ENCODE measurements around the gene FAT1.
"Not testable (repeated sequence)": the region's sequence is repeated elsewhere in the genome, so short reads cannot be mapped to it uniquely, and the experiment has no call there.

The FAT1 gene

DNA sequence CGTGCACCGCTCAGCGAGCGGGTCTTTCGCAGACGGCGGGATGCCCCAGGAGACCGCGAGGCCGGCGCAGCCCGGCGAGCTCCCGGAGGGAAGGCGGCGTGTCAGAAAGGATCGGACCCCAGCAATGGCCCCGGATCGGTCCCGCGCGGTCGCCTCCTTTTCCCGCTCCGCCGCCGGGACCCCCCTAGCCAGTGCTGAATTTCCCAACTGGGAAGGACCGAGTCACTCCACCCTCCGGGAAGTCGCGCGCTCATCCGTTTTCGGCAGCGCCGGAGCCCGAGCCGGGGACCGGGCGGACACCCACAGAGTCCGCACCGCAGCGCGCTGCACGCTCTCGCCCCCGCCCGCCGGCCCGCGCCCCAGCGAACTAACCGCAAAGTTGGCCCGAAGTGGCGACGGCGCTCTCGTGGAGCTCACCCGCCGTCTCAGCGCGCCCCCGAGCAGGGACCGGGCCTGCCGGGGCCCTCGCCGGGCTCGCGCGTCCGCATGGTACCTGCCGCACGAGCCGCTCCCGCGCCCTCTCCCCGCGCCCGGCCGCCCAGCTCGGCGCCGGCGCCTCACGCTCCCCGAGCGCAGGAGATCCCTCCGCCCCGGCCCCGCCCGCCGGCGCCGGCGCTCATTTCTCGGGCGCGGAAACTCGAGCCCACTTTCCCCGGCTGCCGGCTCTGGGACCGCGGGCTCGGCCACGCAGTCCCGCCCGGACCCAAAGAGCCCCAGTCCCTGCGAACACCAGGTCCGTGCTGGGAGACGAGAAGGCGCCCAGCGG is at the start of gene FAT1:
FAT1 (minus strand) TSS at position 565 of the 766 bp plus-strand sequence. CDS start 14,029 bp downstream, outside the sequence.
- in situ Hi-C loops (cut with HindIII; ENCODE audit: low sequenced_read_pairs), result no loop called here

- in situ Hi-C loops (cut with HindIII; ENCODE audit: low sequenced_read_pairs), result no loop called here
These were observed 49.4 kb upstream of the FAT1 start for GRCh38 chr4:186772936-186773487.

GRCh38 chr4:186771624-186772023 is 48.0 kb upstream of the FAT1 start:
- in situ Hi-C loops (cut with HindIII; ENCODE audit: low sequenced_read_pairs), result no loop called here

DNA sequence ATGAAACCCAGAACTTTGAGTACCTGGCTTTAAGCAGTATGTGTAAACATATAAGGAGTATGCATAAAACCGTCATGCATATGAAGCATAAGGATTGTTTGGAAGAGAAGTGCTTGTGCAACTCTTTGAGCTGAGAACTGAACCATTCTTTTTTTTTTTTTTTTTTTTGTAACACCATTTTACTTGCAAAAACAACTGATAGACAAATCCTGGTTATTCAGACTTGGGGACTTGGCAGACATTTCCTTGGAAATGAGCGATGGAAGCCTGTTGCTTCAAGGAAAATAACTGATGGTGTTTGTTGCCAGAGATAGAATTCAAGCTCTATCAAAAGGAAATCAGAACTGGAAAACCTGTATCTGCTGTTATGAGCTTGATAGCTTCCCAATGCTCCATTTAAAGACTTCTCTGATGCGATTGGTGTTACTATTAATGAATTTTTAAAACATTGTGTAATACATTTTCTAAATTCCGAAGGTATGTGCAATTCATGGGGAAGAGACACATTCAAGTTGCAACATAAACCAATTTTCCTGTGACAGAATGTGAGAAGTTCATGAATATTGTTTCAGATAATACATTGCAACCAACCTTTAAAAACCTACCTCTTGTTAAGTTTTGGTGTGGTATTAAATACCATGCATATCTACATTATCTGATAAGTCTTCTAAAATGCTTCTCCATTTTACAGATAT is 47.0 kb upstream of the FAT1 start:
- in situ Hi-C loops (cut with HindIII; ENCODE audit: low sequenced_read_pairs), result no loop called here

DNA sequence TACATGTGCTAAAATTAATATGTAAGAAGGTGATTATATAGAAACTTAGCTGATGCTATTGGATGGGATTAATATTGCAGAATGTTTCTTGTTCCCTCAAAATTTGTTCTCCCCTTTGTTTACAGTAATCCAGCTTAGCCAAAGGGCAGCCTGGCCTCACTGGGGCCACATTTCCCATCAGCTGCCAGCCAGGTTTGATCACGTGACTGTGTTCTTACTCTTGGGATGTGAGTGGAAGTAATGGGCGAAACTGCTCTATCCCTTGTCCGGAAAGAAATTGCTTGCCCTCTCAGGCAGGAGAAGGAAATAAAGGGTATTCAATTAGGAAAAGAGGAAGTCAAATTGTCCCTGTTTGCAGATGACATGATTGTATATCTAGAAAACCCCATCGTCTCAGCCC is 44.1 kb upstream of the FAT1 start:
- in situ Hi-C loops (cut with HindIII; ENCODE audit: low sequenced_read_pairs), result no loop called here

DNA sequence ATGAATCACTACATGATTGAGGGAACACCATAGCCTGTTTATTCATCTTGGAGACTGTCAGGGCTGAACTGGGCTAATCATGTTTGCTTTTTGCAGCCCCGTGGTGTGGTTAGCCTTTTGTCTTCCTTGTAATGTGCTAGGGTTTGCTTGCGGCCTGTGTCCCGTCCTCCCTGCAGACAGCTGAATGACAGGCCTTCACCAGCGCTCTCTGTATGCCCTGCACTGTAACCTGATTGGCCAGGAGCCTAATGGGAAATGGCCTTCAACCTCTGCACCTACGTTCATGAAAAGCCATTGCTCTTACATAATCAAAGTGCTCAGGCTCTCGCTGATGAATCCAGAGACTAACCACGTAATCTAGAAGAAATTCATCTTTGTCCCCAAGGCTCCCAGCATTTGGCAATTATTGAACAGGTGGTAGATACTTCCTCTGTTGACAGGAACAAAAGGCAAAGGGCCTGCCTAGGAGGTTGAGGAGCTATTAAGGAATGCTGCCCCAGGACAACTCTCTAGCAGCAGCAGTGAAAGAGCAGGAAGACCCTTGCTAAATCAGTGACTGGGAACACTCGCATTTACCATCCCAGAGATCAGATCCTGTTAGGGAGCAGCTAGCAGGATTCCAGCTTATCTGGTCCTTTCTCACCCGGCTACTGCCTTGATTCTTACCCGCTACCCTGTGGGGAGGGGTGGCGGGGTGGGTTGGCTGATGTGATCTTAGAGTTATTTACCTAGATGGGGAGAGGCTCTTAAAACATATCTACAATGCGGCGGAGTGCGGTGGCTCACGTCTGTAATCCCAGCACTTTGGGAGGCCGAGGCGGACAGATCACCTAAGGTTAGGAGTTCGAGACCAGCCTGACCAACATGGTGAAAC is 42.3 kb upstream of the FAT1 start:
- in situ Hi-C loops (cut with HindIII; ENCODE audit: low sequenced_read_pairs), result no loop called here

GRCh38 chr4:186765138-186765537 is 41.5 kb upstream of the FAT1 start:
- in situ Hi-C loops (cut with HindIII; ENCODE audit: low sequenced_read_pairs), result no loop called here

DNA sequence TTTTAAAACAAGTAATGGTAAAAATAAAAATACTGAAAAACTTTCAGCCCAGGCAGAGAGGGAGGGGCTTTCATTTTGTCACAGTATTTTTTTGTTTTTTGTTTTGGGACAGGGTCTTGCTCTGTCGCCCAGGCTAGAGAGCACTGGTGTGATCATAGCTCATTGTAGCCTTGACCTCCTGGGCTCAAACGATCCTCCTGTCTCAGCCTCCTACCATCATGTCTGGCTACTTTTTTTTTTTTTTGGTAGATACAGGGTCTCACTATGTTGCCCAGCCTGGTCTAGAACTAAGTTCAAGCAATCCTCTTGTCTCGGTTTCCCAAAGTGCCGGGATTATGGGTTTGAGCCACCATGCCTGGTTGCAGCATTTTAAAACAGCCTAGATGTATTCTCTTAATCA is 40.8 kb upstream of the FAT1 start:
- in situ Hi-C loops (cut with HindIII; ENCODE audit: low sequenced_read_pairs), result no loop called here

- in situ Hi-C loops (cut with HindIII; ENCODE audit: low sequenced_read_pairs), result no loop called here
These were observed 39.2 kb upstream of the FAT1 start for GRCh38 chr4:186762865-186763264.

DNA sequence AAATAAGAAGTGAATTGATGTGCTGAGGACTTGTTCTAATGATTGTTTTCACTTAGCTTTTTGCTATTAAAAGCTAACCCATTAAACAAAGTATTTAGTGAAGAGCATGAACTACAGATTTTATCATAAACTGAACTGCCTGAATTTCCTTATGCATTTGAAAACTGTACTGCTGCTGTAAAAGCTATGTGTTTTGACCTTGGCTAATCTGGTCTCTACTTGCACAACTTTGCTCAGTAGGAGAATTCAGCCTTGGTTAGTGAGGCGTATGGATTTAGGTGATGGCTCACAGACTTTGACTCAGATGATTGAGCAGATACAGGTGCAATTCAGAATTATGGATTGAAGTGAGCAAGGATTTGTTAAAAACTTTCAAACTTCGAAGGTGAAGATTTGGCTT is 38.7 kb upstream of the FAT1 start:
- in situ Hi-C loops (cut with HindIII; ENCODE audit: low sequenced_read_pairs), result no loop called here

DNA sequence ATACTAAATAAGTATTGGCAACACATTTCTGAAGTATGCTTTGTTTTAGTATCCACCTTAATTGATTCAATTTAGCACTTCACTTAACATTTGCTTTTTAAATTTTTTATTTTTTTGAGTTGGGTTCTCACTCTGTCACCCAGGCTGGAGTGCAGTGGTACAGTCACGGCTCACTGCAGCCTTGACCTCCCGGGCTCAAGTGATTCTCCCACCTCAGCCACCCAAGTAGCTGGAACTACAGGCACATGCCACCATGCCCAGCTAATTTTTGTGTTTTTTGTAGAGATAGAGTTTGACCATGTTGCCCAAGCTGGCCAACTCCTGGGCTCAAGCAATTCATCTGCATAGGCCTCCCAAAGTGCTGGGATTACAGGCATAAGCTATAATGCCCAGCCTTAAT is 38.3 kb upstream of the FAT1 start:
- in situ Hi-C loops (cut with HindIII; ENCODE audit: low sequenced_read_pairs), result not testable (repeated sequence)

GRCh38 chr4:186761393-186761792 is 37.7 kb upstream of the FAT1 start:
- in situ Hi-C loops (cut with HindIII; ENCODE audit: low sequenced_read_pairs), result no loop called here

DNA sequence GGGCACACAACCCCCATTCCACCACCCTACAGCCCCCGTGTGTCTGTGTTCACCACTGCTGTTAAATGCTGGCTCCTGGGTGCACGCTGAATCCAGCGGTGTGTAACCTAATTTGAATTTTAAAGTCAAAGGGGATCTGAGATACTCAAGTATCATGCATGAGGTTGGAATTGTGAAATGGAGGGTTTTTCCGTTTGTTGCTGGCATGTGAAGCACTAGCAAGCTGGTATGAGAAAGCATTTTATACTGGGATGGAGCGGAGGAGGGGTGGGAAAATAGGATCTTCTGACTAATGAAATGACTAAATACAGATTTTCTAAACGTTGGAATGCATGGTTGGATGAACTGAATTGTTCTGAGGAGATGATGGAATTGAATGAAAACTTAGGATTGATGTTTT is 36.9 kb upstream of the FAT1 start:
- in situ Hi-C loops (cut with HindIII; ENCODE audit: low sequenced_read_pairs), result no loop called here

- in situ Hi-C loops (cut with HindIII; ENCODE audit: low sequenced_read_pairs), result loop anchor here (5.0 to 10.0 kb wide), 2 partner anchors 32 to 825 kb away; no protein-coding TSS in a partner anchor
These were observed 36.3 kb upstream of the FAT1 start for GRCh38 chr4:186759990-186760389.

GRCh38 chr4:186758929-186759682 is 35.5 kb upstream of the FAT1 start:
- in situ Hi-C loops (cut with HindIII; ENCODE audit: low sequenced_read_pairs), result loop anchor here (5.0 to 10.0 kb wide), 2 partner anchors 33 to 826 kb away; no protein-coding TSS in a partner anchor

DNA sequence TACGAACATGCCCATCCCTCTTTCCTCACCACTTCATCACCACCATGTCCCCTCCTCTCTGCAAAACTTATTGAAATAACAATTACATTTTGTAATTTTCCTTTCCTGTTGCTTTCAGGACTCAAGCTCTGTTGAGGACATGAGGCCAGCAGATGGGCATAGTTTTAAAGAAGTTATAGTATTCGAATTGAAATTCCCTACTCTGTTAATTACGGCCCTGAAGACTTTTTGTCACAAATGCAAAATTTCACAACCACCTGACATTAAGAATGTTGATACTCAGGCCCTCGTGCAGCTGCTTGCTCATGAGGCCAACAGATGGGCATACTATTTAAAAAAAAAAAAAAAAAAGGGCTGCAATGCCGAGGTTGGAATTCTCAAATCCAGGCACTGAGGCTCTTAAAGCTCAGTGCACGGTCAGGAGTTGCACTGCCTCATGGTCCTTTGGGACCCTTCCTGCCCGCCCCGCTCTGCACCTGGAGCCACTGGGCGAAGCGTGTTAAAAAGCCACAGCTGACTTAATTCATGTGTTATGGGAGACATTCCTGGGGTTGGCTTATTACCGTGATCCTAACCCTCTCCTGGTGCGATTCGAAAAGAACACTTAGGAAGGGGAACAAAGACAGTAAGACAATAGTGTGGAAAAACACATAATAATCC is 34.2 kb upstream of the FAT1 start:
- in situ Hi-C loops (cut with HindIII; ENCODE audit: low sequenced_read_pairs), result loop anchor here (5.0 to 10.0 kb wide), 2 partner anchors 34 to 827 kb away; no protein-coding TSS in a partner anchor

DNA sequence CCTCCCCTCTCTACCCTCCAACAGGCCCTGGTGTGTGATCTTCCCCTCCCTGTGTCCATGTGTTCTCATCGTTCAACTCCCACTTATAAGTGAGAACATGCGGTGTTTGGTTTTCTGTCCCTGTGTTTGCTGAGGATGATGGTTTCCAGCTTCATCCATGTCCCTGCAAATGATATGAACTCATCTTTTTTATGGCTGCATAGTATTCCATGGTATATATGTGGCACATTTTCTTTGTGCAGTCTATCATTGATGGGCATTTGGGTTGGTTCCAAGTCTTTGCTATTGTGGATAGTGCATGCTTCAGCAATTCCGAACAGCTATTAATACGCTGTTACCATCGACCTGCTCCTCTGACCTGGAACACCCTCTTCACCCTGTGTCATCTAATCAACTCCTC is 32.9 kb upstream of the FAT1 start:
- in situ Hi-C loops (cut with HindIII; ENCODE audit: low sequenced_read_pairs), result loop anchor here (5.0 to 10.0 kb wide), 2 partner anchors 36 to 828 kb away; no protein-coding TSS in a partner anchor

- in situ Hi-C loops (cut with HindIII; ENCODE audit: low sequenced_read_pairs), result loop anchor here (5.0 to 10.0 kb wide), 2 partner anchors 36 to 829 kb away; no protein-coding TSS in a partner anchor
These were observed 32.2 kb upstream of the FAT1 start for GRCh38 chr4:186755550-186756519.

Measured in endothelial cell of hepatic sinusoid (primary cell).